ENCODE results near the gene PTPN11. TPM values are rescaled to one million over a fixed set of nuclear protein-coding genes. Genes with fewer than 3 reads are reported as not detected.

Gene PTPN11
- total and polyA plus RNA-seq, 2 of the 13 experiments (the other 11 are each of a cell fraction or from before 2014, with no cell fraction given): 30.0 to 63.5 TPM

DNA sequence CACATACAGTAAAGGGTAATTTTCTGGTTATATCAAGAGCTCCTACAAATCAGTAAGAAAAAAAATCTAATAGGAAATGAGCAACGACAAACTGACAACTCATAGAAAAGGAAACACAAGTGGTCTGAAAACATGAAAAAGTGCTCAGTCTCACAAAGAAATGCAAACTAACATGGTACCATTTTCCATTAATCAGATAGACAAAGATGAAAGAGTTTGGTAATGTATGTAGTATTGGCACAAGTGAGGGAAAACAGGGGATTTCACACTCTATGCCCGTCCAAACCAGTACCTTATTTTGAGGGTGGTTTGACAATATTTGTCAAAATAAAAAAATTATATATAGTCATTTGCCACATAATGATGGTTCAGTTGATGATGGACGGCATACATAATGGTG lies 13.2 kb downstream of the PTPN11 start:
- FAIRE-seq (no peak), DNase-seq (ENCODE audit: low spot score) (no peak), ATAC-seq (no peak)
- POLR2A ChIA-PET: no interaction called here
- Histone ChIP-seq H3K27me3 (ENCODE audit: control insufficient read depth in 1 of 2, insufficient read depth in 2 of 2, low read length in 2 of 2) (no peaks in the 10 kb centered on the region), H3K9ac (ENCODE audit: insufficient read depth, low read depth, low read length) (no peak overlapping the region), H3K36me3 (replicated peaks in 1 of 2; ENCODE audit: control insufficient read depth in 1 of 2, insufficient read depth in 2 of 2, low read length in 2 of 2) (peaks cover 0 to 14% of the 10 kb centered on the region in 2 experiments; a peak in 3 of 5 replicates), H3K79me2 (ENCODE audit: insufficient read depth, low read length) (peaks cover 39% of the 10 kb centered on the region), H3K4me2 (ENCODE audit: low read depth, low read length) (no peak overlapping the region), H3K9me3 (ENCODE audit: low read length) (no peaks in the 10 kb centered on the region), H3K4me3 (replicated peaks in 1 of 3; ENCODE audit: insufficient read depth in 1 of 3, low read depth in 2 of 3, low read length in 3 of 3) (no peak overlapping the region), H3K4me1 (ENCODE audit: insufficient read depth, low read length) (no peaks in the 10 kb centered on the region), H3K27ac (ENCODE audit: extremely low read length, insufficient read depth, low read length) (no peak overlapping the region), H4K20me1 (ENCODE audit: insufficient read depth, low read length) (peaks cover 2% of the 10 kb centered on the region; the same call in 1 of the 2 replicates), H2AFZ (ENCODE audit: low read length) (no peak overlapping the region)
- TF ChIP-seq PRMT3 (CRISPR knock-in tag; IDR thresholded peaks at IDR 0.05; ENCODE audit: borderline replicate concordance, low read depth) (no peak), FOXO4 (CRISPR knock-in tag; conservative IDR thresholded peaks at IDR 0.05) (no peak), HOXA3 (CRISPR knock-in tag; IDR thresholded peaks at IDR 0.05) (no peak), ZFP90 (CRISPR knock-in tag; IDR thresholded peaks at IDR 0.05; ENCODE audit: borderline replicate concordance) (no peak)
- in situ Hi-C loops (cut with HindIII; ENCODE audit: extremely low pct_ligation_motif_present, low pct_unique_long_range_greater_than_20kb) (no loop called here), intact Hi-C loops (cut with micrococcal nuclease; ENCODE audit: unreplicated experiment) (no loop called here)
- no TSS peak for BruUV-seq (replicated peaks)
- 98% methylated on average over 3 of the region's 3 CpGs for WGBS (ENCODE audit: low lambda C conversion rate)
- CTCF ChIA-PET (ENCODE audit: low intra/inter-chr PET ratio, low total read pairs): no interaction called here

DNA sequence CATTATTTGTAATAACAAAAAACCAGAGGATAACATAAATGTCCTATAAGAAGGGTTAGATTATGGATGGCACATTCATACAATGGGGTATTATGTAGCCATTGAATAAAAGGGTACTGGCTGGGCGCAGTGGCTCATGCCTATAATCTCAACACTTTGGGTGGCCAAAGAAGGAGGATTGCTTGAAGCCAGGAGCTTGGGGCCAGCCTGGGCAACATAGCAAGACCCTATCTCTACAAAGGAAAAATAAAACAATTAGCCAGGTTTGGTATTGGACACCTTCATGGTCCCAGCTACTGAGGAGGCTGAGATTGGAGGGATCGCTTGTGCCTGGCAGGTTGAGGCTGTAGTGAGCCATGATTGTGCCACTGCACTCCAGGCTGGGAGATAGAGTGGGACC lies 14.8 kb downstream of the PTPN11 start:
- Histone ChIP-seq H3K4me2 (ENCODE audit: low read depth, low read length) (no peak overlapping the region), H3K27ac (ENCODE audit: extremely low read length, insufficient read depth, low read length) (no peak overlapping the region), H3K27me3 (ENCODE audit: control insufficient read depth in 1 of 2, insufficient read depth in 2 of 2, low read length in 2 of 2) (no peaks in the 10 kb centered on the region), H3K9me3 (ENCODE audit: low read length) (no peaks in the 10 kb centered on the region), H3K9ac (ENCODE audit: insufficient read depth, low read depth, low read length) (no peak overlapping the region), H3K4me1 (ENCODE audit: insufficient read depth, low read length) (no peaks in the 10 kb centered on the region), H3K36me3 (replicated peaks in 1 of 2; ENCODE audit: control insufficient read depth in 1 of 2, insufficient read depth in 2 of 2, low read length in 2 of 2) (peaks cover 0 to 14% of the 10 kb centered on the region in 2 experiments; a peak in 3 of 5 replicates), H3K4me3 (replicated peaks in 1 of 3; ENCODE audit: insufficient read depth in 1 of 3, low read depth in 2 of 3, low read length in 3 of 3) (no peak overlapping the region), H4K20me1 (ENCODE audit: insufficient read depth, low read length) (peaks cover 2% of the 10 kb centered on the region; the same call in 1 of the 2 replicates), H3K79me2 (ENCODE audit: insufficient read depth, low read length) (peaks cover 38% of the 10 kb centered on the region), H2AFZ (ENCODE audit: low read length) (no peak overlapping the region)
- ChIA-PET CTCF (ENCODE audit: low intra/inter-chr PET ratio, low total read pairs) (no interaction called here), POLR2A (no interaction called here)
- intact Hi-C loops (cut with micrococcal nuclease; ENCODE audit: unreplicated experiment) (no loop called here), in situ Hi-C loops (cut with HindIII; ENCODE audit: extremely low pct_ligation_motif_present, low pct_unique_long_range_greater_than_20kb) (no loop called here)
- 100% methylated on average over 2 of the region's 2 CpGs for WGBS (ENCODE audit: low lambda C conversion rate)
- DNase-seq (ENCODE audit: low spot score) (no peak), FAIRE-seq (no peak), ATAC-seq (no peak)
- TF ChIP-seq TEAD2 (CRISPR knock-in tag; IDR thresholded peaks at IDR 0.05) (no peak), ZNF607 (CRISPR knock-in tag; IDR thresholded peaks at IDR 0.05; ENCODE audit: borderline replicate concordance) (no peak), TAF1 (CRISPR knock-in tag; IDR thresholded peaks at IDR 0.05) (no peak), ZNF121 (CRISPR knock-in tag; IDR thresholded peaks at IDR 0.05) (peak; percentile 50; the same call in 1 of the 2 replicates)
- BruUV-seq (replicated peaks): no TSS peak
